NCI-H510A (cell line): Measurements from ENCODE around the gene ANO4.
"Not testable (repeated sequence)": the region's sequence is repeated elsewhere in the genome, so short reads cannot be mapped to it uniquely, and the experiment has no call there.

Source experiments
- DNase-seq: peaks from one replicate; lab custom pipeline; 2025; lab: John Stamatoyannopoulos, UW

The ANO4 gene

GRCh38 chr12:101045486-101046464, 251.2 kb downstream of the ANO4 start:
- no peak for DNase-seq

GRCh38 chr12:101047652-101048051, 253.1 kb downstream of the ANO4 start:
- DNase-seq = no peak

- DNase-seq = no peak
These were observed 256.1 kb downstream of the ANO4 start for GRCh38 chr12:101050631-101051030.

- DNase-seq = no peak
These were observed 256.6 kb downstream of the ANO4 start for GRCh38 chr12:101051151-101051550.

- DNase-seq = no peak
These were observed 257.4 kb downstream of the ANO4 start for GRCh38 chr12:101051901-101052550.

- DNase-seq = no peak
These were observed 258.6 kb downstream of the ANO4 start for GRCh38 chr12:101053203-101053602.

- no peak for DNase-seq
These were observed 261.4 kb downstream of the ANO4 start for GRCh38 chr12:101055940-101056339.

- not testable (repeated sequence) for DNase-seq
These were observed 267.9 kb downstream of the ANO4 start for GRCh38 chr12:101062508-101062907.

GRCh38 chr12:101064721-101065120, 270.1 kb downstream of the ANO4 start:
- DNase-seq = no peak

- DNase-seq = no peak
These were observed 271.9 kb downstream of the ANO4 start for GRCh38 chr12:101066489-101066888.

- DNase-seq = no peak
These were observed 273.8 kb downstream of the ANO4 start for GRCh38 chr12:101068402-101068801.

GRCh38 chr12:101068836-101069235, 274.3 kb downstream of the ANO4 start:
- DNase-seq = no peak

GRCh38 chr12:101074940-101075680, 280.5 kb downstream of the ANO4 start:
- DNase-seq = no peak

GRCh38 chr12:101076921-101077320, 282.3 kb downstream of the ANO4 start:
- DNase-seq = no peak

GRCh38 chr12:101077791-101078528, 283.4 kb downstream of the ANO4 start:
- no peak for DNase-seq

- no peak for DNase-seq
These were observed 284.1 kb downstream of the ANO4 start for GRCh38 chr12:101078536-101079285.

GRCh38 chr12:101082706-101083105, 288.1 kb downstream of the ANO4 start:
- no peak for DNase-seq

GRCh38 chr12:101086490-101087135, 292.0 kb downstream of the ANO4 start:
- DNase-seq = no peak

GRCh38 chr12:101087920-101088319, 293.3 kb downstream of the ANO4 start:
- DNase-seq = no peak

- no peak for DNase-seq
These were observed 294.7 kb downstream of the ANO4 start for GRCh38 chr12:101089271-101089670.
